ENCODE data around the gene IL1RAPL2. TPM values are rescaled to one million over a fixed set of nuclear protein-coding genes. Genes with fewer than 3 reads are reported as not detected.

IL1RAPL2 gene
- total and polyA plus RNA-seq, 2 donors (not counting 1 experiment from before 2014, with no cell fraction given): not detected

DNA sequence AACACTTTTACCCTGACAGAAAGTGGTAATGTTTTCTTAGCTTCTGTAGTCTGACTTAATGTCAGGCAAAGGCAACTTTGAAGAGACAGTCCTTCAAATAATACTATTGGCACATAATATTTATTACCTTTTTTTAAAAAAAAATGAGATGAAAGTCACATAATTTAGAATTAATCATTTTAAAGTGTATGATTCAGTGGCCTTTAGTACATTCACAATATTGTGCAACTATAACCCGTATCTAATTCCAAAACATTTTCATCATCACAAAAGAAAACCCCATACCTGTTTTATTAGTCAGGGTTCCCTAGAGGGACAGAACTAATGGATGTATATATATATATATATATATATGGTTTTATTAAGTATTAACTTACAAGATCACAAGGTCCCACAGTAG, 749.2 kb downstream of the IL1RAPL2 start:
- no peaks in the 10 kb centered on the region for H3K4me1 Mint-ChIP-seq
- no peaks in the 10 kb centered on the region for H3K9me3 ChIP-seq (ENCODE audit: control extremely low read depth in 1 of 3, control insufficient read depth in 2 of 3, insufficient read depth in 1 of 3, low read length in 2 of 3)
- ChIA-PET CTCF (no interaction called here), POLR2A (no interaction called here)
- H2AFZ ChIP-seq (ENCODE audit: insufficient read depth, low read depth, low read length, poor library complexity, severe bottlenecking): no peak overlapping the region
- H3K4me2 ChIP-seq (replicated peaks; ENCODE audit: low read depth, low read length, poor library complexity, severe bottlenecking): no peak overlapping the region
- no peaks in the 10 kb centered on the region for H3K36me3 ChIP-seq (replicated peaks in 1 of 2; ENCODE audit: control extremely low read depth in 1 of 2, control insufficient read depth in 1 of 2, extremely low read depth in 1 of 2, insufficient read depth in 2 of 2, low read length in 1 of 2)
- no peak overlapping the region for H3K4me3 Mint-ChIP-seq
- H3K27ac Mint-ChIP-seq: no peak overlapping the region
- WGBS (ENCODE audit: insufficient coverage): no CpG with 5 or more reads among the region's 1 CpG
- H3K27ac ChIP-seq (ENCODE audit: low read length in 2 of 2): no peak overlapping the region
- H3K4me3 ChIP-seq (ENCODE audit: control extremely low read depth in 1 of 5, extremely low read depth in 1 of 5, insufficient read depth in 1 of 5, low read depth in 2 of 5, low read length in 4 of 5): no peak overlapping the region
- H3K27me3 ChIP-seq (replicated peaks in 1 of 4; ENCODE audit: control extremely low read depth in 1 of 4, control insufficient read depth in 3 of 4, insufficient read depth in 4 of 4, low read length in 3 of 4): no peaks in the 10 kb centered on the region
- DNase-seq (no peak), ATAC-seq (ENCODE audit: low read depth) (no peak)
- no peaks in the 10 kb centered on the region for H4K20me1 ChIP-seq (ENCODE audit: control insufficient read depth, insufficient read depth, low read length, poor library complexity, severe bottlenecking)
- H3K27me3 Mint-ChIP-seq: no peaks in the 10 kb centered on the region
- intact Hi-C loops (cut with micrococcal nuclease): no loop called here
- no peaks in the 10 kb centered on the region for H3K79me2 ChIP-seq (ENCODE audit: control insufficient read depth, insufficient read depth, low read length)
- no peaks in the 10 kb centered on the region for H3K9me3 Mint-ChIP-seq (ENCODE audit: insufficient read depth)
- H3K9ac ChIP-seq (ENCODE audit: low read length): no peak overlapping the region
- H3K4me1 ChIP-seq (ENCODE audit: control insufficient read depth in 2 of 2, insufficient read depth in 2 of 2, low read length in 2 of 2): no peaks in the 10 kb centered on the region
- TF ChIP-seq, protein P1, sequence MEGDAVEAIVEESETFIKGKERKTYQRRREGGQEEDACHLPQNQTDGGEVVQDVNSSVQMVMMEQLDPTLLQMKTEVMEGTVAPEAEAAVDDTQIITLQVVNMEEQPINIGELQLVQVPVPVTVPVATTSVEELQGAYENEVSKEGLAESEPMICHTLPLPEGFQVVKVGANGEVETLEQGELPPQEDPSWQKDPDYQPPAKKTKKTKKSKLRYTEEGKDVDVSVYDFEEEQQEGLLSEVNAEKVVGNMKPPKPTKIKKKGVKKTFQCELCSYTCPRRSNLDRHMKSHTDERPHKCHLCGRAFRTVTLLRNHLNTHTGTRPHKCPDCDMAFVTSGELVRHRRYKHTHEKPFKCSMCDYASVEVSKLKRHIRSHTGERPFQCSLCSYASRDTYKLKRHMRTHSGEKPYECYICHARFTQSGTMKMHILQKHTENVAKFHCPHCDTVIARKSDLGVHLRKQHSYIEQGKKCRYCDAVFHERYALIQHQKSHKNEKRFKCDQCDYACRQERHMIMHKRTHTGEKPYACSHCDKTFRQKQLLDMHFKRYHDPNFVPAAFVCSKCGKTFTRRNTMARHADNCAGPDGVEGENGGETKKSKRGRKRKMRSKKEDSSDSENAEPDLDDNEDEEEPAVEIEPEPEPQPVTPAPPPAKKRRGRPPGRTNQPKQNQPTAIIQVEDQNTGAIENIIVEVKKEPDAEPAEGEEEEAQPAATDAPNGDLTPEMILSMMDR (IDR thresholded peaks at IDR 0.05): no peak
- no peak for TF ChIP-seq EZH2 (IDR thresholded peaks at IDR 0.05; ENCODE audit: borderline replicate concordance, insufficient read depth, low read depth, low read length, poor library complexity, severe bottlenecking)

DNA sequence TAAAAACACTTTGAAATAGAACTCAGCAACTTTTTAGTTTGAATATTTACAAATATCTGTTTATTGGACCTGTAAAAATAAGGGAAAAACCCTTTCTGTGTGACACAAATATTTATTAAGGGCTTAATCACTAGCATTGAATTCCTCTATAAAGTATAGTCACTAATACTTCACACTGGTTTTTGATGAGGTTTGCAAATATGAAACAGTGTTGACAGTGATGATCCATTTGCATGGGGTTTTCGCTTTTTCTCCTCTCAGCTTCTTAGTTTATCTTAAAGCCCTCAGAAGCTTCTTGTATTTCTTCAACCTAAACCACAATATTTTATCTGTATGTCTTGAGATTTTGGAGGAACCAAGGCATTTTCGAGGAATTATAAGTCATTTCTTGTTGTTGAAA, 751.1 kb downstream of the IL1RAPL2 start:
- H3K9me3 ChIP-seq (ENCODE audit: control extremely low read depth in 1 of 3, control insufficient read depth in 2 of 3, insufficient read depth in 1 of 3, low read length in 2 of 3): no peaks in the 10 kb centered on the region
- CTCF ChIA-PET: no interaction called here
- WGBS (ENCODE audit: insufficient coverage): no CpG with 5 or more reads among the region's 2 CpGs
- H4K20me1 ChIP-seq (ENCODE audit: control insufficient read depth, insufficient read depth, low read length, poor library complexity, severe bottlenecking): no peaks in the 10 kb centered on the region
- H3K4me3 ChIP-seq (ENCODE audit: control extremely low read depth in 1 of 5, extremely low read depth in 1 of 5, insufficient read depth in 1 of 5, low read depth in 2 of 5, low read length in 4 of 5): no peak overlapping the region
- Mint-ChIP-seq H3K27ac (no peak overlapping the region), H3K4me1 (no peaks in the 10 kb centered on the region), H3K9me3 (ENCODE audit: insufficient read depth) (no peaks in the 10 kb centered on the region), H3K4me3 (no peak overlapping the region), H3K27me3 (no peaks in the 10 kb centered on the region)
- DNase-seq: no peak
- no peak overlapping the region for H2AFZ ChIP-seq (ENCODE audit: insufficient read depth, low read depth, low read length, poor library complexity, severe bottlenecking)
- H3K36me3 ChIP-seq (replicated peaks in 1 of 2; ENCODE audit: control extremely low read depth in 1 of 2, control insufficient read depth in 1 of 2, extremely low read depth in 1 of 2, insufficient read depth in 2 of 2, low read length in 1 of 2): no peaks in the 10 kb centered on the region
- H3K9ac ChIP-seq (ENCODE audit: low read length): no peak overlapping the region
- no peaks in the 10 kb centered on the region for H3K79me2 ChIP-seq (ENCODE audit: control insufficient read depth, insufficient read depth, low read length)
- no peaks in the 10 kb centered on the region for H3K4me1 ChIP-seq (ENCODE audit: control insufficient read depth in 2 of 2, insufficient read depth in 2 of 2, low read length in 2 of 2)
- POLR2A ChIA-PET: no interaction called here
- no peak overlapping the region for H3K4me2 ChIP-seq (replicated peaks; ENCODE audit: low read depth, low read length, poor library complexity, severe bottlenecking)
- ATAC-seq (ENCODE audit: low read depth): no peak
- TF ChIP-seq, protein P1 (IDR thresholded peaks at IDR 0.05): no peak
- TF ChIP-seq EZH2 (IDR thresholded peaks at IDR 0.05; ENCODE audit: borderline replicate concordance, insufficient read depth, low read depth, low read length, poor library complexity, severe bottlenecking): no peak
- H3K27ac ChIP-seq (ENCODE audit: low read length in 2 of 2): no peak overlapping the region
- intact Hi-C loops (cut with micrococcal nuclease): no loop called here
- no peaks in the 10 kb centered on the region for H3K27me3 ChIP-seq (replicated peaks in 1 of 4; ENCODE audit: control extremely low read depth in 1 of 4, control insufficient read depth in 3 of 4, insufficient read depth in 4 of 4, low read length in 3 of 4)

Data from B cell (primary cell).